Thyroid gland (tissue), 4 donors: Measurements from ENCODE around the gene ACAN.
A peak's percentile ranks its signal among the peaks of the same experiment; 100 is the strongest.

Experiments used
- CTCF ChIP-seq, 6 experiments: fragments of 200-600 bp in 3 of 6; fragments of 450-650 bp in 3 of 6; sonication (generic) in 3 of 6; IDR thresholded peaks; one replicate each; pipeline ENCODE4 v1.5.1; 2016 to 2019; ENCODE audit warnings: antibody characterized with exemption in 6 of 6, mild to moderate bottlenecking in 2 of 6, inconsistent platforms in 1 of 6, moderate library complexity in 1 of 6
- POLR2A ChIP-seq, 2 donors: fragments of 450-650 bp; IDR thresholded peaks; one replicate each; pipeline ENCODE4 v1.6.1; 2017; ENCODE audit warnings: antibody characterized with exemption in 2 of 2, mild to moderate bottlenecking in 2 of 2, moderate library complexity in 1 of 2

- TF ChIP-seq CTCF (IDR thresholded peaks at IDR 0.05), result peak; percentile 20 to 74 (median 58)
- peak in 1 of 2 donors; percentile 22 for TF ChIP-seq POLR2A (IDR thresholded peaks at IDR 0.05)
Observed at GRCh38 chr15:88897456-88898194, 94.4 kb downstream of the ACAN start.
